Thymus (tissue), 11 donors: ENCODE data around the gene GPRIN1. TPM values are rescaled to one million over a fixed set of nuclear protein-coding genes. Genes with fewer than 3 reads are reported as not detected.

Source experiments
- DNase-seq, 9 donors: peaks; one replicate each; pipeline ENCODE4 v3.0.0-alpha.2; 2013; ENCODE audit warnings: low spot score in 9 of 9, low read depth in 6 of 9, missing footprints in 1 of 9
- H3K27ac ChIP-seq, 2 donors: one replicate each; pipeline ENCODE4 v1.5.1; 2013; ENCODE audit warnings: control low read depth in 1 of 2, low read depth in 1 of 2, low read length in 1 of 2, mild to moderate bottlenecking in 1 of 2, moderate library complexity in 1 of 2
- H3K27me3 ChIP-seq, 2 donors: one replicate each; pipeline ENCODE4 v1.5.1; 2013; ENCODE audit warnings: low read length in 1 of 2; ENCODE audit not compliant: control insufficient read depth in 2 of 2, insufficient read depth in 1 of 2
- H3K36me3 ChIP-seq, 2 donors: one replicate each; pipeline ENCODE4 v1.5.1; 2013; ENCODE audit warnings: low read length in 1 of 2, mild to moderate bottlenecking in 1 of 2, moderate library complexity in 1 of 2; ENCODE audit not compliant: control insufficient read depth in 2 of 2, insufficient read depth in 2 of 2
- H3K4me1 ChIP-seq, 2 donors: one replicate each; pipeline ENCODE4 v1.5.1; 2013; ENCODE audit warnings: low read length in 2 of 2; ENCODE audit not compliant: control insufficient read depth in 2 of 2, insufficient read depth in 2 of 2
- H3K4me3 ChIP-seq, 2 donors: one replicate each; pipeline ENCODE4 v1.5.1; 2013; ENCODE audit warnings: low read length in 2 of 2, control low read depth in 1 of 2, mild to moderate bottlenecking in 1 of 2
- H3K9me3 ChIP-seq, 2 donors: one replicate each; pipeline ENCODE4 v1.5.1; 2013; ENCODE audit warnings: low read length in 1 of 2, mild to moderate bottlenecking in 1 of 2; ENCODE audit not compliant: control insufficient read depth in 2 of 2, insufficient read depth in 1 of 2
- WGBS: extraction: QIAGEN DNeasy Blood & Tissue Kit; methylation state at CpG from one replicate; pipeline ENCODE4 v1.1.7; 2013; 5-methylcytosine and 5-hydroxymethylcytosine counted together
- polyA plus RNA-seq: library from polyadenylated mRNA; stranded (reverse); fragments of 200-250 nt; gene quantifications from one replicate; pipeline ENCODE4 v1.2.3, GENCODE V29; 2013
- total RNA-seq: library from RNA; stranded (reverse); fragments of 120-200 nt; gene quantifications from one replicate; pipeline ENCODE4 v1.2.4, GENCODE V29; 2013
- donor health status: healthy.

GPRIN1 gene
- total and polyA plus RNA-seq, 2 donors, result 0.82 to 2.7 TPM

- Histone ChIP-seq H3K4me3 (peak overlapping the region in 1 of 2 donors; percentile 10), H3K27ac (no peak overlapping the region), H3K4me1 (peaks cover 0 to 9% of the 10 kb centered on the region in 2 donors), H3K9me3 (peaks cover 4 to 11% of the 10 kb centered on the region in 2 donors), H3K27me3 (peaks cover 43 to 86% of the 10 kb centered on the region in 2 donors), H3K36me3 (no peaks in the 10 kb centered on the region)
- WGBS, result 8% methylated on average over 32 of the region's 32 CpGs
- no peak for DNase-seq
These were observed 10.5 kb upstream of the GPRIN1 start for GRCh38 chr5:176620333-176620981.

GRCh38 chr5:176619569-176620332 is 9.8 kb upstream of the GPRIN1 start:
- WGBS, result 19% methylated on average over 59 of the region's 59 CpGs
- no peak overlapping the region for H3K27ac ChIP-seq
- no peaks in the 10 kb centered on the region for H3K36me3 ChIP-seq
- H3K27me3 ChIP-seq, result peaks cover 43 to 83% of the 10 kb centered on the region in 2 donors
- DNase-seq, result no peak
- H3K4me1 ChIP-seq, result peaks cover 0 to 9% of the 10 kb centered on the region in 2 donors
- no peak overlapping the region for H3K4me3 ChIP-seq
- peaks cover 4 to 11% of the 10 kb centered on the region in 2 donors for H3K9me3 ChIP-seq

GRCh38 chr5:176619203-176619568 is 9.2 kb upstream of the GPRIN1 start:
- WGBS, result 7% methylated on average over 31 of the region's 31 CpGs
- H3K27me3 ChIP-seq, result peaks cover 43 to 83% of the 10 kb centered on the region in 2 donors

GRCh38 chr5:176618783-176619182 is 8.8 kb upstream of the GPRIN1 start:
- Histone ChIP-seq H3K9me3 (peaks cover 4 to 11% of the 10 kb centered on the region in 2 donors), H3K36me3 (no peaks in the 10 kb centered on the region), H3K4me1 (peaks cover 0 to 9% of the 10 kb centered on the region in 2 donors), H3K4me3 (no peak overlapping the region), H3K27ac (no peak overlapping the region), H3K27me3 (peaks cover 43 to 83% of the 10 kb centered on the region in 2 donors)
- 28% methylated on average over 19 of the region's 19 CpGs for WGBS
- no peak for DNase-seq

More at GRCh38 chr5:176619203-176619568, 9.2 kb upstream of the GPRIN1 start:
- Histone ChIP-seq H3K9me3 (peaks cover 4 to 11% of the 10 kb centered on the region in 2 donors), H3K4me1 (peaks cover 0 to 9% of the 10 kb centered on the region in 2 donors), H3K4me3 (no peak overlapping the region), H3K36me3 (no peaks in the 10 kb centered on the region), H3K27ac (no peak overlapping the region)
- DNase-seq, result peak in 5 of 9 donors; percentile 38 to 77 (median 59)

DNA sequence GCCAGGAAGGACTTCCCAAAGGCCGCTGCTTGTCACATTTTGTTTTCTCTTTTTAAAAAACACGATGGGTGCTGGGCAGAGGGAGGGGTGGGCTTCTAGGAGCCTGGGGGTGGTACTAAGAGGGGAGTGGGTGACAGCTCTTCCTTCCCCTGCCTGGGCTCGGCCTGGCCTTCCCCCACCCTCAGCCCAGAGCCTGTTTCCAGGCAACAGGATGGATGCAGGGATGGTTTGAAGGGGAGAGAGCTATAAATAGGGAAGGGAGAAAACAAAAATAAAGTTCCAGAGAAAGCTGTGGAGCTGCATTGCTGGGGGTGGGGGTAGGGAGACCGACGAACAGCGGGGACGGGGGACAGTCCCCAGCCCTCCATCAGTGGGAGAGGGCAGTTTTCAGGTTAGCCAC is 6.6 kb upstream of the GPRIN1 start:
- peaks cover 43 to 89% of the 10 kb centered on the region in 2 donors for H3K27me3 ChIP-seq
- peaks cover 4 to 11% of the 10 kb centered on the region in 2 donors for H3K9me3 ChIP-seq
- WGBS, result 71% methylated on average over 7 of the region's 7 CpGs

GRCh38 chr5:176614805-176615478 is 5.0 kb upstream of the GPRIN1 start:
- WGBS, result 74% methylated on average over 8 of the region's 8 CpGs
- Histone ChIP-seq H3K9me3 (peaks cover 4 to 11% of the 10 kb centered on the region in 2 donors), H3K27me3 (peaks cover 38 to 86% of the 10 kb centered on the region in 2 donors), H3K36me3 (no peaks in the 10 kb centered on the region), H3K4me1 (peaks cover 3 to 12% of the 10 kb centered on the region in 2 donors), H3K4me3 (no peak overlapping the region), H3K27ac (no peak overlapping the region)
- DNase-seq, result no peak

More for the DNA sequence above, 6.6 kb upstream of the GPRIN1 start:
- Histone ChIP-seq H3K36me3 (no peaks in the 10 kb centered on the region), H3K4me3 (no peak overlapping the region), H3K4me1 (peaks cover 0 to 9% of the 10 kb centered on the region in 2 donors), H3K27ac (no peak overlapping the region)
- DNase-seq, result no peak

DNA sequence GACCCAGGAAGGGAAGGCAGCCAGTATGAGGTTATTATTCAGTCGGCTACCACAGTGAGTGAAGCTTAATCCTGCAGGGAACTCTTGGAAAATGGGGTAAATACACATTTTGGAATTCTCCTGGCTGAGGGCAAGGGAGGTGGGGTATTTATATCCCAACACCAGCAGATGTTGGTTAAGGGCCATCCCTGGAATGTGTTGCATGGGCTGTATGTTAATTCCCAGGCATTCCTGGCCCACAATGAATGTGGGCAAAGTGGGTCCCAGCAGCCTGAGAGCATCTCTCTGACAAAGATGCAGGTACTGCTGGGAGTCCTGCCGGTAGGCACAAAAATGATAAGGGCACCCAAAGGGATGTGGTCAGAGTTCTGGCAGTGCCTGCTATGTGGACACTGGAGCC is 2.9 kb upstream of the GPRIN1 start:
- H3K9me3 ChIP-seq, result peaks cover 0 to 2% of the 10 kb centered on the region in 2 donors
- H3K36me3 ChIP-seq, result no peaks in the 10 kb centered on the region
- no peak overlapping the region for H3K27ac ChIP-seq
- H3K4me1 ChIP-seq, result peaks cover 3 to 13% of the 10 kb centered on the region in 2 donors
- H3K27me3 ChIP-seq, result peaks cover 36 to 84% of the 10 kb centered on the region in 2 donors
- DNase-seq, result no peak
- 78% methylated on average over 2 of the region's 2 CpGs for WGBS
- H3K4me3 ChIP-seq, result no peak overlapping the region

- no peak overlapping the region for H3K4me3 ChIP-seq
- peaks cover 31 to 81% of the 10 kb centered on the region in 2 donors for H3K27me3 ChIP-seq
- peaks cover 0 to 2% of the 10 kb centered on the region in 2 donors for H3K9me3 ChIP-seq
- 94% methylated on average over 6 of the region's 6 CpGs for WGBS
- DNase-seq, result no peak
- H3K27ac ChIP-seq, result no peak overlapping the region
- peaks cover 3 to 13% of the 10 kb centered on the region in 2 donors for H3K4me1 ChIP-seq
- no peaks in the 10 kb centered on the region for H3K36me3 ChIP-seq
These were observed 2.1 kb upstream of the GPRIN1 start for GRCh38 chr5:176612008-176612407.
